GM23248 (cell line): Measurements from ENCODE around the gene PRSS50. TPM values are rescaled to one million over a fixed set of nuclear protein-coding genes. Genes with fewer than 3 reads are reported as not detected.
"Not testable (repeated sequence)": the region's sequence is repeated elsewhere in the genome, so short reads cannot be mapped to it uniquely, and the experiment has no call there.

Experiments used
- DNase-seq: peaks from one replicate; pipeline ENCODE4 v3.0.0-alpha.2; 2015
- H2AFZ ChIP-seq: fragments of 200-600 bp; sonication (generic); 2 replicates; pipeline ENCODE4 v1.6.1; 2016; ENCODE audit warnings: antibody characterized with exemption
- H3F3A ChIP-seq: fragments of 200-600 bp; sonication (generic); 2 replicates; pipeline ENCODE4 v1.6.1; 2016; ENCODE audit warnings: mild to moderate bottlenecking, antibody characterized with exemption, mixed run types; ENCODE audit not compliant: insufficient read depth
- H3K27ac ChIP-seq: fragments of 200-600 bp; sonication (generic); 2 replicates; pipeline ENCODE4 v1.5.1; 2016; ENCODE audit warnings: mild to moderate bottlenecking
- H3K27me3 ChIP-seq: fragments of 200-600 bp; sonication (generic); replicated peaks from 2 replicates; pipeline ENCODE4 v1.6.1; 2016; ENCODE audit warnings: mild to moderate bottlenecking; ENCODE audit not compliant: insufficient read depth
- H3K36me3 ChIP-seq: fragments of 200-600 bp; sonication (generic); 2 replicates; pipeline ENCODE4 v1.6.1; 2016; ENCODE audit warnings: low read depth, mild to moderate bottlenecking
- H3K4me1 ChIP-seq: fragments of 200-600 bp; sonication (generic); 2 replicates; pipeline ENCODE4 v1.6.1; 2016; ENCODE audit warnings: mild to moderate bottlenecking; ENCODE audit not compliant: insufficient read depth
- H3K4me2 ChIP-seq: fragments of 200-600 bp; sonication (generic); one replicate; pipeline ENCODE4 v1.6.1; 2016; ENCODE audit warnings: mild to moderate bottlenecking; ENCODE audit not compliant: unreplicated experiment
- H3K4me3 ChIP-seq: fragments of 200-600 bp; sonication (generic); 2 replicates; pipeline ENCODE4 v1.5.1; 2016; ENCODE audit warnings: mild to moderate bottlenecking
- H3K79me2 ChIP-seq: fragments of 200-600 bp; sonication (generic); 2 replicates; pipeline ENCODE4 v1.6.1; 2016; ENCODE audit warnings: mild to moderate bottlenecking; ENCODE audit not compliant: insufficient read depth
- H3K9ac ChIP-seq: fragments of 200-600 bp; sonication (generic); 2 replicates; pipeline ENCODE4 v1.6.1; 2016; ENCODE audit warnings: mild to moderate bottlenecking
- H3K9me2 ChIP-seq: fragments of 200-600 bp; sonication (generic); 2 replicates; pipeline ENCODE4 v1.6.1; 2016; ENCODE audit warnings: mixed run types, mild to moderate bottlenecking, moderate library complexity; ENCODE audit not compliant: insufficient read depth
- H3K9me3 ChIP-seq: fragments of 200-600 bp; sonication (generic); one replicate; pipeline ENCODE4 v1.6.1; 2017; ENCODE audit warnings: low read depth
- H4K20me1 ChIP-seq: fragments of 200-600 bp; sonication (generic); 2 replicates; pipeline ENCODE4 v1.6.0; 2016; ENCODE audit not compliant: insufficient read depth
- EZH2 ChIP-seq: fragments of 200-600 bp; sonication (generic); IDR thresholded peaks from 2 replicates; pipeline ENCODE4 v1.6.1; 2018; ENCODE audit warnings: antibody characterized with exemption, mild to moderate bottlenecking; ENCODE audit not compliant: insufficient read depth, poor library complexity, severe bottlenecking
- EZH2phosphoT487 ChIP-seq: fragments of 200-600 bp; sonication (generic); IDR thresholded peaks from 2 replicates; pipeline ENCODE4 v1.6.1; 2018; ENCODE audit warnings: antibody characterized with exemption, moderate library complexity, mild to moderate bottlenecking, low read depth; ENCODE audit not compliant: insufficient read depth
- WGBS, 2 experiments: methylation state at CpG; one replicate each; pipeline ENCODE4 v1.1.6; 2015 to 2017; ENCODE audit warnings: low lambda C conversion rate in 2 of 2, low coverage in 1 of 2; ENCODE audit errors: missing lambda C conversion rate in 2 of 2; 5-methylcytosine and 5-hydroxymethylcytosine counted together
- in situ Hi-C: fragments of 300-500 bp; cut with MboI; formaldehyde crosslinking; loops from 2 replicates; pipeline ENCODE4 v1.15.0; 2020
- polyA plus RNA-seq: library from polyadenylated mRNA; unstranded; fragments of >200 nt; fragmentation: Nextera tagmentation; extraction: Ambion mirVana; gene quantifications from 2 replicates; pipeline ENCODE4 v1.2.1, GENCODE V29; 2016
- total RNA-seq: library from RNA; depleted of rRNA; stranded (reverse); fragments of >200 nt; shearing (Covaris generic); gene quantifications from 2 replicates; pipeline ENCODE4 v1.2.3, GENCODE V29; 2014

PRSS50 gene
- total and polyA plus RNA-seq, 2 experiments from 2014 or later = not detected

DNA sequence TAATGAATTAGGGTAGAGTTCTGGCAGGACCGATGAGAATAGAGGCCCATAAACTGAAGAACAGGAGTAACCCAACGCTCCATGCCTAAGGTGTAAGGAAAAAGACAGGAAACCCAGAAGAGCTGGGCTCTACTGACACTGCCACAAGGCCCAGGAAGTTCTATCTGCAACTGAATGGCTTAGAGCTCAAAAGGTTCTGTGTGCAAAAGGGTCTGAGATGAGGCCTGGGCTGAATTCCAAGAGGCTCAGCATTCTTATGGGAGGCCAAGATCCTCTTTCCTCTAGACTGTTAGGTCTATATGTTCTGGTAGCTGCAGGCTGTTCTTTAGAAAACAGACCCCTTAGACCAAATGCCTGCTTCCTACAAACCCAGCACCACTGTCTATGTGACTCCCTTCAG, 30.5 kb upstream of the PRSS50 start:
- no peak overlapping the region for H3K27ac ChIP-seq
- no peaks in the 10 kb centered on the region for H4K20me1 ChIP-seq
- in situ Hi-C loops = no loop called here
- H3K4me1 ChIP-seq = no peaks in the 10 kb centered on the region
- H3K27me3 ChIP-seq = peaks cover 17% of the 10 kb centered on the region
- no peaks in the 10 kb centered on the region for H3K9me3 ChIP-seq
- no peaks in the 10 kb centered on the region for H3K36me3 ChIP-seq
- TF ChIP-seq EZH2 (no peak), EZH2phosphoT487 (no peak)
- no peaks in the 10 kb centered on the region for H3F3A ChIP-seq
- no peaks in the 10 kb centered on the region for H3K79me2 ChIP-seq
- no peak overlapping the region for H3K9ac ChIP-seq
- no peak overlapping the region for H3K4me2 ChIP-seq
- H3K9me2 ChIP-seq = no peaks in the 10 kb centered on the region
- 53% methylated on average over 2 of the region's 2 CpGs for WGBS, 2 experiments
- DNase-seq = no peak
- H3K4me3 ChIP-seq = no peak overlapping the region
- no peak overlapping the region for H2AFZ ChIP-seq

GRCh38 chr3:46746711-46747110, 29.0 kb upstream of the PRSS50 start:
- DNase-seq = no peak
- in situ Hi-C loops = no loop called here
- Histone ChIP-seq H3K36me3 (no peaks in the 10 kb centered on the region), H4K20me1 (no peaks in the 10 kb centered on the region), H3K9me3 (no peaks in the 10 kb centered on the region), H3K9me2 (no peaks in the 10 kb centered on the region), H3K4me2 (no peak overlapping the region), H3K79me2 (no peaks in the 10 kb centered on the region), H3K27me3 (peaks cover 13% of the 10 kb centered on the region), H3F3A (no peaks in the 10 kb centered on the region), H3K27ac (no peak overlapping the region), H3K9ac (no peak overlapping the region), H3K4me1 (no peaks in the 10 kb centered on the region), H2AFZ (no peak overlapping the region), H3K4me3 (no peak overlapping the region)
- no peak for TF ChIP-seq EZH2phosphoT487
- TF ChIP-seq EZH2 = no peak

- in situ Hi-C loops = no loop called here
- Histone ChIP-seq H3K4me3 (no peak overlapping the region), H3K79me2 (no peaks in the 10 kb centered on the region), H3K9me2 (no peaks in the 10 kb centered on the region), H3K9ac (no peak overlapping the region), H4K20me1 (no peaks in the 10 kb centered on the region), H3K4me1 (no peaks in the 10 kb centered on the region), H3K36me3 (no peaks in the 10 kb centered on the region), H3K4me2 (no peak overlapping the region), H2AFZ (no peak overlapping the region), H3F3A (no peaks in the 10 kb centered on the region), H3K27me3 (peaks cover 12% of the 10 kb centered on the region; the same call in 1 of the 2 replicates), H3K27ac (no peak overlapping the region), H3K9me3 (no peaks in the 10 kb centered on the region)
- 43 to 44% methylated on average over 8 to 12 of the region's 12 CpGs for WGBS, 2 experiments
- no peak for DNase-seq
- TF ChIP-seq EZH2 (no peak), EZH2phosphoT487 (no peak)
These were observed 25.4 kb upstream of the PRSS50 start for GRCh38 chr3:46742992-46743585.

GRCh38 chr3:46739565-46739964, 21.9 kb upstream of the PRSS50 start:
- H3K79me2 ChIP-seq, DNase-seq, H3K27ac ChIP-seq, H3K9me3 ChIP-seq, H3K36me3 ChIP-seq, H3K9me2 ChIP-seq, H3K4me1 ChIP-seq, in situ Hi-C loops, H3K4me2 ChIP-seq, H4K20me1 ChIP-seq, H3K4me3 ChIP-seq, H3F3A ChIP-seq, H2AFZ ChIP-seq, H3K9ac ChIP-seq: not testable (repeated sequence)
- peaks cover 15% of the 10 kb centered on the region; the same call in 1 of the 2 replicates for H3K27me3 ChIP-seq
- 91 to 93% methylated on average over 3 of the region's 3 CpGs for WGBS, 2 experiments

DNA sequence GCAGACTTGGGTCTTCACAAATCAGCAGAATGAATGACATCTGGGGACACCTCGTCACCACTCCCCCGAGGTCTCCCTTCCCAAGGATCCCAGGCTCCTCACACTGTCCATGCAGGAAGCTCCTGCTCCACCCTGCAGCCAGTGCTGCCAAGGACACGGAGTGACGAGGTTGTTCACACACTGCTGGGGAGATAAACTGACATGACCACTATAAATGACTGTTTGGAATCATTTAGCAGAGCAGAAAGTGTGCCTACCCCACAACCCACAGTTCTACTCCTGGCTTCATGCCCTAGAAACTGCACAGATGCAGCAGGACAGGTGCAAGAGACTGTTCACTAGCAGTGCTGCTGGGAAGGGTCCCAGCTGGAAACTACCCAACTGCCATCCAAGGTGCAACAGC, 19.7 kb upstream of the PRSS50 start:
- H3K9me2 ChIP-seq = no peaks in the 10 kb centered on the region
- H4K20me1 ChIP-seq = no peaks in the 10 kb centered on the region
- H2AFZ ChIP-seq = no peak overlapping the region
- peaks cover 23% of the 10 kb centered on the region for H3K27me3 ChIP-seq
- no peak overlapping the region for H3K4me2 ChIP-seq
- no peaks in the 10 kb centered on the region for H3K4me1 ChIP-seq
- no peaks in the 10 kb centered on the region for H3K79me2 ChIP-seq
- DNase-seq = no peak
- no peaks in the 10 kb centered on the region for H3F3A ChIP-seq
- in situ Hi-C loops = no loop called here
- TF ChIP-seq EZH2 (no peak), EZH2phosphoT487 (no peak)
- H3K9me3 ChIP-seq = no peaks in the 10 kb centered on the region
- no peaks in the 10 kb centered on the region for H3K36me3 ChIP-seq
- no peak overlapping the region for H3K27ac ChIP-seq
- WGBS, 2 experiments = 18 to 22% methylated on average over 4 of the region's 4 CpGs
- no peak overlapping the region for H3K4me3 ChIP-seq
- no peak overlapping the region for H3K9ac ChIP-seq
